ENCODE data around the gene CHST8. TPM values are rescaled to one million over a fixed set of nuclear protein-coding genes. Genes with fewer than 3 reads are reported as not detected.

Gene CHST8
- total and polyA plus RNA-seq, 7 experiments from 2014 or later, result not detected

GRCh38 chr19:33752018-33752800 is 130.5 kb downstream of the CHST8 start:
- Histone ChIP-seq H3K27me3 (ENCODE audit: control insufficient read depth in 2 of 2, insufficient read depth in 2 of 2, low read length in 2 of 2) (no peaks in the 10 kb centered on the region), H3K36me3 (ENCODE audit: control insufficient read depth in 2 of 3, insufficient read depth in 3 of 3, low read length in 3 of 3) (no peaks in the 10 kb centered on the region), H3K27ac (ENCODE audit: low read depth, low read length) (no peak overlapping the region), H3K4me3 (ENCODE audit: low read length) (no peak overlapping the region), H3K4me1 (ENCODE audit: control insufficient read depth in 2 of 2, insufficient read depth in 2 of 2, low read length in 2 of 2) (no peaks in the 10 kb centered on the region), H3K9me3 (ENCODE audit: control insufficient read depth in 2 of 3, low read length in 3 of 3) (no peaks in the 10 kb centered on the region)
- ChIA-PET POLR2A (no interaction called here), CTCF (no interaction called here)
- DNase-seq, result no peak
- intact Hi-C loops (cut with micrococcal nuclease), result no loop called here
- H3K4me1 Mint-ChIP-seq, result no peaks in the 10 kb centered on the region
- ATAC-seq, result no peak
- peaks cover 0 to 31% (median 10%) of the 10 kb centered on the region in 5 donors for H3K27me3 Mint-ChIP-seq
- no peak overlapping the region for H3K4me3 Mint-ChIP-seq
- H3K36me3 Mint-ChIP-seq, result no peaks in the 10 kb centered on the region
- H3K27ac Mint-ChIP-seq, result no peak overlapping the region
- H3K9me3 Mint-ChIP-seq, result no peaks in the 10 kb centered on the region

- Mint-ChIP-seq H3K9me3 (no peaks in the 10 kb centered on the region), H3K4me1 (no peaks in the 10 kb centered on the region), H3K4me3 (no peak overlapping the region), H3K27me3 (peaks cover 0 to 24% (median 5%) of the 10 kb centered on the region in 5 donors), H3K36me3 (no peaks in the 10 kb centered on the region), H3K27ac (no peak overlapping the region)
- no peak overlapping the region for H3K4me3 ChIP-seq (ENCODE audit: low read length)
- intact Hi-C loops (cut with micrococcal nuclease), result no loop called here
- CTCF ChIA-PET, result no interaction called here
- POLR2A ChIA-PET, result no interaction called here
- ATAC-seq (no peak), DNase-seq (no peak)
- H3K9me3 ChIP-seq (ENCODE audit: control insufficient read depth in 2 of 3, low read length in 3 of 3), result no peaks in the 10 kb centered on the region
- H3K27ac ChIP-seq (ENCODE audit: low read depth, low read length), result no peak overlapping the region
- no peaks in the 10 kb centered on the region for H3K36me3 ChIP-seq (ENCODE audit: control insufficient read depth in 2 of 3, insufficient read depth in 3 of 3, low read length in 3 of 3)
- no peaks in the 10 kb centered on the region for H3K27me3 ChIP-seq (ENCODE audit: control insufficient read depth in 2 of 2, insufficient read depth in 2 of 2, low read length in 2 of 2)
- H3K4me1 ChIP-seq (ENCODE audit: control insufficient read depth in 2 of 2, insufficient read depth in 2 of 2, low read length in 2 of 2), result no peaks in the 10 kb centered on the region
Measured at GRCh38 chr19:33752945-33753344, 131.2 kb downstream of the CHST8 start.

- no peaks in the 10 kb centered on the region for H3K4me1 Mint-ChIP-seq
- Histone ChIP-seq H3K36me3 (ENCODE audit: control insufficient read depth in 2 of 3, insufficient read depth in 3 of 3, low read length in 3 of 3) (no peaks in the 10 kb centered on the region), H3K4me3 (ENCODE audit: low read length) (no peak overlapping the region), H3K27me3 (ENCODE audit: control insufficient read depth in 2 of 2, insufficient read depth in 2 of 2, low read length in 2 of 2) (no peaks in the 10 kb centered on the region), H3K9me3 (ENCODE audit: control insufficient read depth in 2 of 3, low read length in 3 of 3) (no peaks in the 10 kb centered on the region), H3K4me1 (ENCODE audit: control insufficient read depth in 2 of 2, insufficient read depth in 2 of 2, low read length in 2 of 2) (no peaks in the 10 kb centered on the region), H3K27ac (ENCODE audit: low read depth, low read length) (no peak overlapping the region)
- no peak overlapping the region for H3K27ac Mint-ChIP-seq
- ATAC-seq (no peak), DNase-seq (no peak)
- H3K27me3 Mint-ChIP-seq, result peaks cover 0 to 15% (median 0%) of the 10 kb centered on the region in 5 donors
- intact Hi-C loops (cut with micrococcal nuclease), result no loop called here
- H3K4me3 Mint-ChIP-seq, result no peak overlapping the region
- H3K9me3 Mint-ChIP-seq, result no peaks in the 10 kb centered on the region
- H3K36me3 Mint-ChIP-seq, result no peaks in the 10 kb centered on the region
- ChIA-PET POLR2A (no interaction called here), CTCF (no interaction called here)
Measured at GRCh38 chr19:33754361-33754760, 132.6 kb downstream of the CHST8 start.

GRCh38 chr19:33755099-33756035 is 133.6 kb downstream of the CHST8 start:
- H3K36me3 Mint-ChIP-seq, result no peaks in the 10 kb centered on the region
- no peaks in the 10 kb centered on the region for H3K27me3 ChIP-seq (ENCODE audit: control insufficient read depth in 2 of 2, insufficient read depth in 2 of 2, low read length in 2 of 2)
- no peak overlapping the region for H3K4me3 Mint-ChIP-seq
- intact Hi-C loops (cut with micrococcal nuclease), result no loop called here
- peaks cover 0 to 15% (median 0%) of the 10 kb centered on the region in 5 donors for H3K27me3 Mint-ChIP-seq
- ATAC-seq, result no peak
- no peak overlapping the region for H3K27ac Mint-ChIP-seq
- no peak for DNase-seq
- no peak overlapping the region for H3K27ac ChIP-seq (ENCODE audit: low read depth, low read length)
- H3K9me3 ChIP-seq (ENCODE audit: control insufficient read depth in 2 of 3, low read length in 3 of 3), result no peaks in the 10 kb centered on the region
- ChIA-PET POLR2A (no interaction called here), CTCF (interaction anchor here (1.1 kb wide), 1 partner anchor 22 kb away, joined by 3 read pairs; no protein-coding TSS in a partner anchor)
- H3K36me3 ChIP-seq (ENCODE audit: control insufficient read depth in 2 of 3, insufficient read depth in 3 of 3, low read length in 3 of 3), result no peaks in the 10 kb centered on the region
- H3K9me3 Mint-ChIP-seq, result no peaks in the 10 kb centered on the region
- H3K4me1 Mint-ChIP-seq, result no peaks in the 10 kb centered on the region
- no peaks in the 10 kb centered on the region for H3K4me1 ChIP-seq (ENCODE audit: control insufficient read depth in 2 of 2, insufficient read depth in 2 of 2, low read length in 2 of 2)
- H3K4me3 ChIP-seq (ENCODE audit: low read length), result no peak overlapping the region

GRCh38 chr19:33756177-33756576 is 134.4 kb downstream of the CHST8 start:
- Mint-ChIP-seq H3K9me3 (no peaks in the 10 kb centered on the region), H3K36me3 (no peaks in the 10 kb centered on the region), H3K4me3 (no peak overlapping the region), H3K27me3 (peaks cover 0 to 15% (median 0%) of the 10 kb centered on the region in 5 donors), H3K27ac (no peak overlapping the region), H3K4me1 (no peaks in the 10 kb centered on the region)
- no peak for ATAC-seq
- Histone ChIP-seq H3K4me1 (ENCODE audit: control insufficient read depth in 2 of 2, insufficient read depth in 2 of 2, low read length in 2 of 2) (no peaks in the 10 kb centered on the region), H3K9me3 (ENCODE audit: control insufficient read depth in 2 of 3, low read length in 3 of 3) (no peaks in the 10 kb centered on the region), H3K27me3 (ENCODE audit: control insufficient read depth in 2 of 2, insufficient read depth in 2 of 2, low read length in 2 of 2) (no peaks in the 10 kb centered on the region), H3K4me3 (ENCODE audit: low read length) (no peak overlapping the region), H3K27ac (ENCODE audit: low read depth, low read length) (no peak overlapping the region), H3K36me3 (ENCODE audit: control insufficient read depth in 2 of 3, insufficient read depth in 3 of 3, low read length in 3 of 3) (no peaks in the 10 kb centered on the region)
- CTCF ChIA-PET, result interaction anchor here (1.1 kb wide), 1 partner anchor 21 kb away, joined by 3 read pairs; no protein-coding TSS in a partner anchor
- DNase-seq, result no peak
- intact Hi-C loops (cut with micrococcal nuclease), result no loop called here
- POLR2A ChIA-PET, result no interaction called here

GRCh38 chr19:33758541-33759013 is 136.8 kb downstream of the CHST8 start:
- H3K27ac Mint-ChIP-seq, result no peak overlapping the region
- intact Hi-C loops (cut with micrococcal nuclease), result no loop called here
- Histone ChIP-seq H3K4me3 (ENCODE audit: low read length) (no peak overlapping the region), H3K27ac (ENCODE audit: low read depth, low read length) (no peak overlapping the region), H3K36me3 (ENCODE audit: control insufficient read depth in 2 of 3, insufficient read depth in 3 of 3, low read length in 3 of 3) (no peaks in the 10 kb centered on the region), H3K27me3 (ENCODE audit: control insufficient read depth in 2 of 2, insufficient read depth in 2 of 2, low read length in 2 of 2) (no peaks in the 10 kb centered on the region), H3K4me1 (ENCODE audit: control insufficient read depth in 2 of 2, insufficient read depth in 2 of 2, low read length in 2 of 2) (no peaks in the 10 kb centered on the region), H3K9me3 (ENCODE audit: control insufficient read depth in 2 of 3, low read length in 3 of 3) (no peaks in the 10 kb centered on the region)
- DNase-seq (no peak), ATAC-seq (no peak)
- no peaks in the 10 kb centered on the region for H3K9me3 Mint-ChIP-seq
- ChIA-PET CTCF (interaction anchor here (0.5 kb wide), 1 partner anchor 348 kb away, joined by 3 read pairs; no protein-coding TSS in a partner anchor), POLR2A (no interaction called here)
- no peaks in the 10 kb centered on the region for H3K36me3 Mint-ChIP-seq
- no peak overlapping the region for H3K4me3 Mint-ChIP-seq
- peaks cover 0 to 2% (median 0%) of the 10 kb centered on the region in 7 donors for H3K4me1 Mint-ChIP-seq
- H3K27me3 Mint-ChIP-seq, result peaks cover 0 to 15% (median 0%) of the 10 kb centered on the region in 5 donors

Measured in naive thymus-derived CD4-positive, alpha-beta T cell (primary cell).